ENCODE data around the gene NRXN3. TPM values are rescaled to one million over a fixed set of nuclear protein-coding genes. Genes with fewer than 3 reads are reported as not detected.
"Not testable (repeated sequence)": the region's sequence is repeated elsewhere in the genome, so short reads cannot be mapped to it uniquely, and the experiment has no call there.

Gene NRXN3
- total and polyA plus RNA-seq, 2 experiments from 2014 or later, result 0.69 to 1.5 TPM

- no peaks in the 10 kb centered on the region for H3K4me1 ChIP-seq (ENCODE audit: low read depth)
- DNase-seq (ENCODE audit: low read depth in 1 of 2, low spot score in 1 of 2), result no peak
- H3K4me3 ChIP-seq, result no peak overlapping the region
- no peak for TF ChIP-seq CTCF (IDR thresholded peaks at IDR 0.05; ENCODE audit: low read depth, low read length)
- H3K36me3 ChIP-seq, result no peaks in the 10 kb centered on the region
- H3K9me3 ChIP-seq (ENCODE audit: low read depth), result no peaks in the 10 kb centered on the region
- no peak overlapping the region for H3K27ac ChIP-seq
- H3K27me3 ChIP-seq, result no peaks in the 10 kb centered on the region
Measured at GRCh38 chr14:79766511-79766910, 1596.3 kb downstream of the NRXN3 start.

- no peaks in the 10 kb centered on the region for H3K9me3 ChIP-seq (ENCODE audit: low read depth)
- no peak overlapping the region for H3K27ac ChIP-seq
- H3K4me1 ChIP-seq (ENCODE audit: low read depth), result no peaks in the 10 kb centered on the region
- no peak for TF ChIP-seq CTCF (IDR thresholded peaks at IDR 0.05; ENCODE audit: low read depth, low read length)
- no peak overlapping the region for H3K4me3 ChIP-seq
- no peaks in the 10 kb centered on the region for H3K36me3 ChIP-seq
- H3K27me3 ChIP-seq, result no peaks in the 10 kb centered on the region
- no peak for DNase-seq (ENCODE audit: low read depth in 1 of 2, low spot score in 1 of 2)
Measured at GRCh38 chr14:79767251-79767650, 1597.1 kb downstream of the NRXN3 start.

GRCh38 chr14:79767721-79768120, 1597.5 kb downstream of the NRXN3 start:
- H3K4me3 ChIP-seq; DNase-seq (ENCODE audit: low read depth in 1 of 2, low spot score in 1 of 2); H3K9me3 ChIP-seq (ENCODE audit: low read depth); H3K27ac ChIP-seq; H3K4me1 ChIP-seq (ENCODE audit: low read depth); H3K27me3 ChIP-seq; H3K36me3 ChIP-seq: not testable (repeated sequence)

GRCh38 chr14:79781882-79782281, 1611.7 kb downstream of the NRXN3 start:
- DNase-seq (ENCODE audit: low read depth in 1 of 2, low spot score in 1 of 2), result no peak
- no peak overlapping the region for H3K4me3 ChIP-seq

GRCh38 chr14:79783041-79783440, 1612.9 kb downstream of the NRXN3 start:
- Histone ChIP-seq H3K36me3 (no peaks in the 10 kb centered on the region), H3K9me3 (ENCODE audit: low read depth) (no peaks in the 10 kb centered on the region), H3K4me3 (no peak overlapping the region), H3K27ac (no peak overlapping the region), H3K27me3 (no peaks in the 10 kb centered on the region), H3K4me1 (ENCODE audit: low read depth) (peaks cover 6% of the 10 kb centered on the region)
- no peak for TF ChIP-seq CTCF (IDR thresholded peaks at IDR 0.05; ENCODE audit: low read depth, low read length)
- no peak for DNase-seq (ENCODE audit: low read depth in 1 of 2, low spot score in 1 of 2)

More at GRCh38 chr14:79781882-79782281, 1611.7 kb downstream of the NRXN3 start:
- Histone ChIP-seq H3K27me3 (no peaks in the 10 kb centered on the region), H3K36me3 (no peaks in the 10 kb centered on the region), H3K4me1 (ENCODE audit: low read depth) (peaks cover 6% of the 10 kb centered on the region), H3K27ac (no peak overlapping the region), H3K9me3 (ENCODE audit: low read depth) (no peaks in the 10 kb centered on the region)
- TF ChIP-seq CTCF (IDR thresholded peaks at IDR 0.05; ENCODE audit: low read depth, low read length), result no peak

- Histone ChIP-seq H3K36me3 (no peaks in the 10 kb centered on the region), H3K4me3 (no peak overlapping the region), H3K27ac (no peak overlapping the region), H3K4me1 (ENCODE audit: low read depth) (peaks cover 6% of the 10 kb centered on the region), H3K9me3 (ENCODE audit: low read depth) (no peaks in the 10 kb centered on the region), H3K27me3 (no peaks in the 10 kb centered on the region)
- no peak for TF ChIP-seq CTCF (IDR thresholded peaks at IDR 0.05; ENCODE audit: low read depth, low read length)
- no peak for DNase-seq (ENCODE audit: low read depth in 1 of 2, low spot score in 1 of 2)
Measured at GRCh38 chr14:79786522-79786921, 1616.3 kb downstream of the NRXN3 start.

Data from cardiac muscle cell (in vitro differentiated cells and primary cell).